Endothelial cell of umbilical vein (primary cell): ENCODE results near the gene CAV1. TPM values are rescaled to one million over a fixed set of nuclear protein-coding genes. Genes with fewer than 3 reads are reported as not detected.

Source experiments
- BruUV-seq: library from RNA; stranded (reverse); fragments of 400-500 nt; replicated peaks from 2 replicates; lab custom pipeline; 2021; lab: Mats Ljungman, UMichigan
- CTCF ChIA-PET: fragments of 300-600, 350-600 bp; sonication (Branson Sonifier 250); formaldehyde crosslinking; loops from one replicate; lab custom pipeline; 2021; ENCODE audit warnings: antibody characterized with exemption, inconsistent platforms; lab: Charles Lee
- POLR2A ChIA-PET: fragments of 300-600, 350-600 bp; sonication (Branson Sonifier 250); formaldehyde crosslinking; loops from one replicate; lab custom pipeline; 2021; ENCODE audit warnings: antibody characterized with exemption, inconsistent platforms; lab: Charles Lee
- DNase-seq: peaks from one replicate; pipeline ENCODE4 v3.0.0-alpha.2; 2011; ENCODE audit warnings: low read depth, low spot score
- FAIRE-seq: peaks from 2 replicates; lab custom pipeline; 2011; peaks lifted over from hg19 to GRCh38; lab: Jason Lieb, UNC
- H2AFZ ChIP-seq: 2 replicates; pipeline ENCODE4 v1.6.0; 2012; ENCODE audit warnings: low read depth, low read length, control low read depth, inconsistent platforms
- H3K27ac ChIP-seq: 2 replicates; pipeline ENCODE4 v1.5.1; 2011; ENCODE audit warnings: low read depth, mild to moderate bottlenecking, control low read depth, low read length, moderate library complexity; ENCODE audit not compliant: insufficient read depth
- H3K27me3 ChIP-seq, 2 experiments: 2 replicates each; pipeline versions ENCODE4 v1.6.0 to v1.6.1; 2011; ENCODE audit warnings: low read length in 2 of 2, mixed read lengths in 1 of 2; ENCODE audit not compliant: control insufficient read depth in 2 of 2, insufficient read depth in 2 of 2
- H3K36me3 ChIP-seq, 2 experiments: 2 replicates in 1 of 2; 3 replicates in 1 of 2; pipeline ENCODE4 v1.5.1; 2011; ENCODE audit warnings: low read length in 2 of 2, mild to moderate bottlenecking in 1 of 2, moderate library complexity in 1 of 2; ENCODE audit not compliant: control insufficient read depth in 2 of 2, insufficient read depth in 2 of 2; ENCODE audit errors: extremely low read depth in 1 of 2
- H3K4me1 ChIP-seq: 3 replicates; pipeline ENCODE4 v1.5.1; 2011; ENCODE audit warnings: mild to moderate bottlenecking, low read length; ENCODE audit not compliant: control insufficient read depth, insufficient read depth; ENCODE audit errors: extremely low read depth
- H3K4me2 ChIP-seq: 2 replicates; pipeline ENCODE4 v1.6.1; 2011; ENCODE audit warnings: low read length, control low read depth, mixed read lengths; ENCODE audit not compliant: insufficient read depth
- H3K4me3 ChIP-seq, 3 experiments: fragments of 200-600 bp in 1 of 3; sonication (generic), shearing (Covaris generic) in 1 of 3; replicated peaks in 1 of 3; 2 replicates each; pipeline ENCODE4 v1.5.1; 2011 to 2016; ENCODE audit warnings: control low read depth in 3 of 3, low read length in 3 of 3, mild to moderate bottlenecking in 2 of 3, inconsistent platforms in 1 of 3, low read depth in 1 of 3, moderate library complexity in 1 of 3; ENCODE audit not compliant: insufficient read depth in 1 of 3
- H3K79me2 ChIP-seq: 2 replicates; pipeline ENCODE4 v1.6.0; 2012; ENCODE audit warnings: low read length, inconsistent platforms; ENCODE audit not compliant: control insufficient read depth, insufficient read depth
- H3K9ac ChIP-seq: replicated peaks from 2 replicates; pipeline ENCODE3; 2011; ENCODE audit warnings: low read length, control low read depth; ENCODE audit not compliant: insufficient read depth; ENCODE audit errors: extremely low read depth
- H3K9me1 ChIP-seq: replicated peaks from 3 replicates; pipeline ENCODE4 v1.6.0; 2011; ENCODE audit warnings: mild to moderate bottlenecking, low read length; ENCODE audit not compliant: control insufficient read depth, insufficient read depth; ENCODE audit errors: extremely low read depth
- H3K9me3 ChIP-seq: replicated peaks from 2 replicates; pipeline ENCODE4 v1.5.1; 2012; ENCODE audit warnings: low read length, inconsistent platforms; ENCODE audit not compliant: control insufficient read depth, insufficient read depth
- H4K20me1 ChIP-seq: replicated peaks from 2 replicates; pipeline ENCODE3; 2011; ENCODE audit warnings: mild to moderate bottlenecking, low read length; ENCODE audit not compliant: control insufficient read depth, insufficient read depth; ENCODE audit errors: extremely low read depth
- EZH2 ChIP-seq: IDR thresholded peaks from 2 replicates; pipeline ENCODE4 v1.6.1; 2012; ENCODE audit warnings: borderline replicate concordance, low read depth, mild to moderate bottlenecking, moderate library complexity, low read length, inconsistent platforms; ENCODE audit not compliant: severe bottlenecking
- FOS ChIP-seq: IDR thresholded peaks from 2 replicates; pipeline ENCODE4 v1.6.1; 2011; ENCODE audit warnings: mild to moderate bottlenecking, low read length, moderate library complexity, borderline replicate concordance; ENCODE audit not compliant: insufficient read depth
- GATA2 ChIP-seq: IDR thresholded peaks from 2 replicates; pipeline ENCODE4 v1.7.0; 2011; ENCODE audit warnings: low read depth, mild to moderate bottlenecking, moderate library complexity, mixed read lengths, low read length; ENCODE audit not compliant: insufficient read length, insufficient read depth
- JUN ChIP-seq: IDR thresholded peaks from 2 replicates; pipeline ENCODE4 v1.6.1; 2011; ENCODE audit warnings: borderline replicate concordance, low read depth; ENCODE audit not compliant: insufficient read length, insufficient read depth
- MYC ChIP-seq: IDR thresholded peaks from one replicate; pipeline ENCODE4 v1.6.1; 2011; ENCODE audit warnings: mild to moderate bottlenecking, low read depth, low read length
- POLR2A ChIP-seq: IDR thresholded peaks from 2 replicates; pipeline ENCODE4 v1.6.1; 2012; ENCODE audit warnings: low read depth, mild to moderate bottlenecking, control low read depth, low read length
- POLR2AphosphoS5 ChIP-seq: IDR thresholded peaks from 2 replicates; pipeline ENCODE4 v1.6.1; 2012; ENCODE audit warnings: low read depth, mild to moderate bottlenecking, control low read depth, low read length, moderate library complexity; ENCODE audit not compliant: insufficient read depth
- dilution Hi-C: fragments of 300-500 bp; cut with MboI; formaldehyde crosslinking; loops from one replicate; pipeline ENCODE4 v1.15.0; 2019; ENCODE audit warnings: low sequenced_read_pairs; ENCODE audit not compliant: extremely low pct_ligation_motif_present
- intact Hi-C: fragments of 100-400 bp; cut with micrococcal nuclease; formaldehyde crosslinking; loops from one replicate; pipeline ENCODE4 v1.10.0; 2022
- polyA plus RNA-seq, 4 experiments: library from polyadenylated mRNA; depleted of rRNA in 3 of 4; stranded (reverse) in 3 of 4; unstranded in 1 of 4; fragments of >200 nt; gene quantifications; 2 replicates each; pipeline versions ENCODE4 v1.2.1 to v1.2.3, GENCODE V29; 2011 to 2012; ENCODE audit warnings: missing spikeins in 1 of 4
- total RNA-seq: library from RNA; stranded (reverse); gene quantifications from 2 replicates; pipeline ENCODE4 v1.2.3, GENCODE V29; 2021
- TF ChIP-seq, protein P1 (sequence below): IDR thresholded peaks from 2 replicates; pipeline ENCODE4 v1.6.1; 2011; ENCODE audit not compliant: insufficient read depth, insufficient read length
- TF ChIP-seq, protein P2 (sequence below), 2 donors: IDR thresholded peaks; 1 replicate in 1 of 2; 2 replicates in 1 of 2; pipeline ENCODE4 v1.5.1; 2011; ENCODE audit warnings: low read length in 2 of 2, mild to moderate bottlenecking in 2 of 2, moderate library complexity in 2 of 2, control low read depth in 1 of 2, inconsistent platforms in 1 of 2, low read depth in 1 of 2; ENCODE audit not compliant: insufficient read depth in 1 of 2; ENCODE audit errors: extremely low read depth in 1 of 2

The CAV1 gene
- total and polyA plus RNA-seq, 2 donors (not counting 3 experiments of a cell fraction or from before 2014, with no cell fraction given), result 1,483 to 3,129 TPM

DNA sequence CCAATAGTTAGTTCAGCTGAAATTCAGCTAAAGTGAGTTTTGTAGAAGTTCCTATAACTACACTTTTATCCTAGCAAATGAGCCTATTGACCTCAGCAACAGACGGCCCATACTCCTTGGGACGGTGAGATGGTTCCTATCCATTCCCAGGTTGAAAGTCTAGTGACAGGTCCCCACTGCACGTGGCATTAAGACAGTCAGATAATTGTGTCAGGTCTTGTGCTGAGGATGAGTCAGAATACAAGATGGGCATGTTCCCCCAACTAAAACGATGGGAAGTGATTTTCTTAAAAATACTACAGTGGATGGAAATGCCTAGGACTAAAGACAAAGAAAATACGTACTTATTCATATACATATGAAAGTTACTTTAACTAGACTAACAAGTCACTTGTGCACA, 2.1 kb downstream of the CAV1 start:
- dilution Hi-C loops (no loop called here), intact Hi-C loops (loop anchor here (1.0 to 10.0 kb wide), 5 partner anchors 62 to 282 kb away; partner anchors contain the start of gene MET)
- BruUV-seq, result no TSS peak
- Histone ChIP-seq H4K20me1 (peaks cover 9% of the 10 kb centered on the region), H3K27ac (peak overlapping the region; percentile 97), H3K27me3 (no peaks in the 10 kb centered on the region), H3K4me2 (peak overlapping the region; percentile 79), H3K9me1 (no peaks in the 10 kb centered on the region), H3K4me1 (peaks cover 67% of the 10 kb centered on the region), H3K79me2 (peaks cover 70% of the 10 kb centered on the region), H3K4me3 (peak overlapping the region; percentile 74 to 98 (median 90)), H3K9me3 (no peaks in the 10 kb centered on the region), H2AFZ (no peak overlapping the region), H3K9ac (peak overlapping the region; percentile 100), H3K36me3 (peaks cover 14 to 26% of the 10 kb centered on the region in 2 experiments)
- ChIA-PET POLR2A (interaction anchor here (0.6 to 1.9 kb wide), 6 partner anchors 15 to 267 kb away, joined by 3 to 12 read pairs (median 4); no protein-coding TSS in a partner anchor), CTCF (interaction anchor here (0.7 to 5.1 kb wide), 25 partner anchors 9 to 347 kb away, joined by 3 to 64 read pairs (median 8); partner anchors contain the start of gene CAV2)
- DNase-seq (peak; percentile 45), FAIRE-seq (no peak)
- TF ChIP-seq POLR2A (no peak), FOS (no peak), EZH2 (no peak), GATA2 (no peak), JUN (no peak), MYC (no peak), POLR2AphosphoS5 (no peak)
- TF ChIP-seq, protein P1, sequence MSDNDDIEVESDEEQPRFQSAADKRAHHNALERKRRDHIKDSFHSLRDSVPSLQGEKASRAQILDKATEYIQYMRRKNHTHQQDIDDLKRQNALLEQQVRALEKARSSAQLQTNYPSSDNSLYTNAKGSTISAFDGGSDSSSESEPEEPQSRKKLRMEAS, result no peak
- TF ChIP-seq, protein P2, sequence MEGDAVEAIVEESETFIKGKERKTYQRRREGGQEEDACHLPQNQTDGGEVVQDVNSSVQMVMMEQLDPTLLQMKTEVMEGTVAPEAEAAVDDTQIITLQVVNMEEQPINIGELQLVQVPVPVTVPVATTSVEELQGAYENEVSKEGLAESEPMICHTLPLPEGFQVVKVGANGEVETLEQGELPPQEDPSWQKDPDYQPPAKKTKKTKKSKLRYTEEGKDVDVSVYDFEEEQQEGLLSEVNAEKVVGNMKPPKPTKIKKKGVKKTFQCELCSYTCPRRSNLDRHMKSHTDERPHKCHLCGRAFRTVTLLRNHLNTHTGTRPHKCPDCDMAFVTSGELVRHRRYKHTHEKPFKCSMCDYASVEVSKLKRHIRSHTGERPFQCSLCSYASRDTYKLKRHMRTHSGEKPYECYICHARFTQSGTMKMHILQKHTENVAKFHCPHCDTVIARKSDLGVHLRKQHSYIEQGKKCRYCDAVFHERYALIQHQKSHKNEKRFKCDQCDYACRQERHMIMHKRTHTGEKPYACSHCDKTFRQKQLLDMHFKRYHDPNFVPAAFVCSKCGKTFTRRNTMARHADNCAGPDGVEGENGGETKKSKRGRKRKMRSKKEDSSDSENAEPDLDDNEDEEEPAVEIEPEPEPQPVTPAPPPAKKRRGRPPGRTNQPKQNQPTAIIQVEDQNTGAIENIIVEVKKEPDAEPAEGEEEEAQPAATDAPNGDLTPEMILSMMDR (IDR thresholded peaks at IDR 0.05; ENCODE audit: extremely low read depth in 1 of 2, insufficient read depth in 1 of 2, low read depth in 1 of 2, low read length in 2 of 2), result no peak
